Left lung (tissue), 10 donors: ENCODE data around the gene UBE2K. TPM values are rescaled to one million over a fixed set of nuclear protein-coding genes. Genes with fewer than 3 reads are reported as not detected.
"Not testable (repeated sequence)": the region's sequence is repeated elsewhere in the genome, so short reads cannot be mapped to it uniquely, and the experiment has no call there.

Experiments
- ATAC-seq: fragments of 200-7000 bp; cut with Tn5 transposase; one replicate; pipeline ENCODE4 v1.9.1; 2020; ENCODE audit warnings: moderate library complexity
- DNase-seq, 4 donors: peaks; one replicate each; pipeline ENCODE4 v3.0.0-alpha.2; 2013 to 2020
- H3K27ac ChIP-seq, 2 donors: fragments of 200-600 bp; sonication (generic) in 1 of 2; one replicate each; pipeline versions ENCODE4 v1.5.0 to v1.8.0; 2020 to 2021
- H3K27me3 ChIP-seq, 2 donors: fragments of 200-600 bp; sonication (generic) in 1 of 2; one replicate each; pipeline versions ENCODE4 v1.5.0 to v1.8.0; 2020 to 2021
- H3K36me3 ChIP-seq, 2 donors: fragments of 200-600 bp; sonication (generic) in 1 of 2; one replicate each; pipeline versions ENCODE4 v1.5.0 to v1.8.0; 2020 to 2021
- H3K4me1 ChIP-seq, 2 donors: fragments of 200-600 bp; one replicate each; pipeline ENCODE4 v1.8.0; 2021
- H3K4me3 ChIP-seq, 2 donors: fragments of 200-600 bp; sonication (generic) in 1 of 2; one replicate each; pipeline versions ENCODE4 v1.5.0 to v1.8.0; 2020 to 2021; ENCODE audit warnings: mild to moderate bottlenecking in 1 of 2
- H3K9me3 ChIP-seq, 2 donors: fragments of 200-600 bp; sonication (generic) in 1 of 2; one replicate each; pipeline versions ENCODE4 v1.5.0 to v1.8.0; 2020 to 2021
- CTCF ChIP-seq, 2 donors: fragments of 200-600 bp; sonication (generic) in 1 of 2; IDR thresholded peaks; one replicate each; pipeline versions ENCODE4 v1.5.0 to v1.8.0; 2021; ENCODE audit warnings: antibody characterized with exemption in 2 of 2
- intact Hi-C, 2 donors: fragments of 100-400 bp; cut with DNase I; formaldehyde crosslinking; loops; one replicate each; pipeline versions ENCODE4 v1.11.2 to v1.14.2; 2022
- polyA plus RNA-seq, 6 donors: library from polyadenylated mRNA; unstranded; fragments of 120-200 nt; gene quantifications; one replicate each; pipeline ENCODE4 v1.2.1, GENCODE V29; 2013; ENCODE audit not compliant: insufficient read length in 6 of 6
- total RNA-seq, 2 donors: library from RNA; stranded (reverse); fragmentation: NEBNext Ultra II Directional; extraction: Animal tissue kit (Norgen Biotek cat#: 25700); gene quantifications; one replicate each; pipeline ENCODE4 v1.2.1, GENCODE V29; 2021
- donor health status: DM: no; HTN: yes; CAD: no.
- donor health status: DM: no; HTN: no; CAD: no.

UBE2K gene
- total and polyA plus RNA-seq, 8 donors: 54.5 to 87.4 (median 75.9) TPM

- Histone ChIP-seq H3K4me3 (no peak overlapping the region), H3K36me3 (peaks cover 0 to 11% of the 10 kb centered on the region in 2 donors), H3K27me3 (no peaks in the 10 kb centered on the region), H3K27ac (no peak overlapping the region), H3K4me1 (no peaks in the 10 kb centered on the region), H3K9me3 (no peaks in the 10 kb centered on the region)
- intact Hi-C loops: no loop called here
- no peak for DNase-seq
- no peak for ATAC-seq
- no peak for TF ChIP-seq CTCF (IDR thresholded peaks at IDR 0.05)
Measured at GRCh38 chr4:39785083-39785482, 87.1 kb downstream of the UBE2K start.

- H3K4me3 ChIP-seq: no peak overlapping the region
- intact Hi-C loops: no loop called here
- H3K4me1 ChIP-seq: no peaks in the 10 kb centered on the region
- ATAC-seq (no peak), DNase-seq (no peak)
- H3K27ac ChIP-seq: no peak overlapping the region
- TF ChIP-seq CTCF (IDR thresholded peaks at IDR 0.05): no peak
- peaks cover 0 to under 1% of the 10 kb centered on the region in 2 donors for H3K36me3 ChIP-seq
- no peaks in the 10 kb centered on the region for H3K27me3 ChIP-seq
- H3K9me3 ChIP-seq: no peaks in the 10 kb centered on the region
Measured at GRCh38 chr4:39786838-39787237, 88.9 kb downstream of the UBE2K start.

GRCh38 chr4:39792128-39792527 is 94.2 kb downstream of the UBE2K start:
- no peak for DNase-seq
- Histone ChIP-seq H3K27me3 (no peaks in the 10 kb centered on the region), H3K36me3 (no peaks in the 10 kb centered on the region), H3K4me3 (no peak overlapping the region), H3K27ac (no peak overlapping the region), H3K4me1 (no peaks in the 10 kb centered on the region), H3K9me3 (no peaks in the 10 kb centered on the region)
- no peak for ATAC-seq
- TF ChIP-seq CTCF (IDR thresholded peaks at IDR 0.05): no peak
- intact Hi-C loops: no loop called here

- Histone ChIP-seq H3K4me3 (no peak overlapping the region), H3K4me1 (no peaks in the 10 kb centered on the region), H3K36me3 (no peaks in the 10 kb centered on the region), H3K27me3 (no peaks in the 10 kb centered on the region), H3K27ac (no peak overlapping the region), H3K9me3 (no peaks in the 10 kb centered on the region)
- ATAC-seq (no peak), DNase-seq (no peak)
- intact Hi-C loops: no loop called here
- no peak for TF ChIP-seq CTCF (IDR thresholded peaks at IDR 0.05)
Measured at GRCh38 chr4:39792529-39792928, 94.6 kb downstream of the UBE2K start.

- H3K27ac ChIP-seq, H3K9me3 ChIP-seq, H3K27me3 ChIP-seq, intact Hi-C loops, H3K4me1 ChIP-seq, ATAC-seq, H3K4me3 ChIP-seq, H3K36me3 ChIP-seq, DNase-seq: not testable (repeated sequence)
Measured at GRCh38 chr4:39792976-39793375, 95.0 kb downstream of the UBE2K start.

GRCh38 chr4:39802005-39802404 is 104.1 kb downstream of the UBE2K start:
- ATAC-seq: no peak
- Histone ChIP-seq H3K4me3 (no peak overlapping the region), H3K27ac (no peak overlapping the region), H3K9me3 (no peaks in the 10 kb centered on the region), H3K36me3 (no peaks in the 10 kb centered on the region), H3K27me3 (no peaks in the 10 kb centered on the region), H3K4me1 (no peaks in the 10 kb centered on the region)
- no peak for DNase-seq
- intact Hi-C loops: no loop called here
- TF ChIP-seq CTCF (IDR thresholded peaks at IDR 0.05): no peak
